Mesodermal cell (in vitro differentiated cells): ENCODE data around the gene CBX3.

Source experiments
- H3K27ac ChIP-seq: 2 replicates; pipeline ENCODE4 v1.7.0; 2013; ENCODE audit warnings: mild to moderate bottlenecking, low read depth, low read length, moderate library complexity; ENCODE audit not compliant: severe bottlenecking
- H3K36me3 ChIP-seq: 2 replicates; pipeline ENCODE4 v1.7.1; 2013; ENCODE audit warnings: mild to moderate bottlenecking, low read length, moderate library complexity; ENCODE audit not compliant: control insufficient read depth, insufficient read depth
- H3K4me1 ChIP-seq: one replicate; pipeline ENCODE4 v1.7.1; 2013; ENCODE audit warnings: mild to moderate bottlenecking, low read length; ENCODE audit not compliant: insufficient read depth, control insufficient read depth, poor library complexity, severe bottlenecking
- H3K4me3 ChIP-seq: 2 replicates; pipeline ENCODE4 v1.7.0; 2013; ENCODE audit warnings: low read length, control low read depth, mild to moderate bottlenecking; ENCODE audit not compliant: insufficient read depth, poor library complexity, severe bottlenecking; ENCODE audit errors: extremely low read depth
- H3K9me3 ChIP-seq: 2 replicates; pipeline ENCODE4 v1.7.1; 2013; ENCODE audit warnings: mild to moderate bottlenecking, low read length, moderate library complexity; ENCODE audit not compliant: control insufficient read depth
- WGBS, 2 experiments: methylation state at CpG; one replicate each; pipeline ENCODE4 v1.1.5; 2013; ENCODE audit warnings: missing lambda C conversion rate in 2 of 2; ENCODE audit not compliant: insufficient coverage in 2 of 2; 5-methylcytosine and 5-hydroxymethylcytosine counted together

CBX3 gene

GRCh38 chr7:26212921-26213718 lies 11.6 kb downstream of the CBX3 start:
- H3K27ac ChIP-seq, result no peak overlapping the region
- H3K9me3 ChIP-seq, result no peaks in the 10 kb centered on the region
- H3K4me3 ChIP-seq, result no peak overlapping the region
- peaks cover 55% of the 10 kb centered on the region for H3K36me3 ChIP-seq
- WGBS, 2 experiments, result no CpG with 5 or more reads among the region's 2 CpGs
- no peaks in the 10 kb centered on the region for H3K4me1 ChIP-seq

GRCh38 chr7:26213807-26214515 lies 12.4 kb downstream of the CBX3 start:
- 80 to 95% methylated on average over 1 to 3 of the region's 5 CpGs for WGBS, 2 experiments
- no peaks in the 10 kb centered on the region for H3K4me1 ChIP-seq
- no peaks in the 10 kb centered on the region for H3K9me3 ChIP-seq
- no peak overlapping the region for H3K27ac ChIP-seq
- no peak overlapping the region for H3K4me3 ChIP-seq
- peaks cover 47% of the 10 kb centered on the region for H3K36me3 ChIP-seq

GRCh38 chr7:26216049-26216448 lies 14.5 kb downstream of the CBX3 start:
- no peaks in the 10 kb centered on the region for H3K9me3 ChIP-seq
- H3K27ac ChIP-seq, result no peak overlapping the region
- peaks cover 26% of the 10 kb centered on the region for H3K36me3 ChIP-seq
- no peaks in the 10 kb centered on the region for H3K4me1 ChIP-seq
- WGBS, 2 experiments, result no CpG with 5 or more reads among the region's 2 CpGs
- H3K4me3 ChIP-seq, result no peak overlapping the region

GRCh38 chr7:26224359-26224758 lies 22.8 kb downstream of the CBX3 start:
- Histone ChIP-seq H3K27ac (no peak overlapping the region), H3K4me3 (no peak overlapping the region), H3K4me1 (no peaks in the 10 kb centered on the region), H3K36me3 (no peaks in the 10 kb centered on the region), H3K9me3 (no peaks in the 10 kb centered on the region)
- 85 to 86% methylated on average over 4 of the region's 5 CpGs for WGBS, 2 experiments

GRCh38 chr7:26227987-26228386 lies 26.4 kb downstream of the CBX3 start:
- Histone ChIP-seq H3K36me3 (no peaks in the 10 kb centered on the region), H3K9me3 (no peaks in the 10 kb centered on the region), H3K4me3 (no peak overlapping the region), H3K4me1 (no peaks in the 10 kb centered on the region), H3K27ac (no peak overlapping the region)
- no CpG with 5 or more reads among the region's 2 CpGs for WGBS, 2 experiments

GRCh38 chr7:26233902-26234511 lies 32.5 kb downstream of the CBX3 start:
- no peak overlapping the region for H3K27ac ChIP-seq
- H3K9me3 ChIP-seq, result no peaks in the 10 kb centered on the region
- H3K4me1 ChIP-seq, result no peaks in the 10 kb centered on the region
- 94 to 95% methylated on average over 2 to 4 of the region's 5 CpGs for WGBS, 2 experiments
- no peaks in the 10 kb centered on the region for H3K36me3 ChIP-seq
- no peak overlapping the region for H3K4me3 ChIP-seq

GRCh38 chr7:26237035-26237807 lies 35.7 kb downstream of the CBX3 start:
- H3K9me3 ChIP-seq, result no peaks in the 10 kb centered on the region
- H3K4me3 ChIP-seq, result no peak overlapping the region
- H3K27ac ChIP-seq, result no peak overlapping the region
- 83 to 100% methylated on average over 3 to 4 of the region's 6 CpGs for WGBS, 2 experiments
- H3K36me3 ChIP-seq, result no peaks in the 10 kb centered on the region
- H3K4me1 ChIP-seq, result no peaks in the 10 kb centered on the region

- no peak overlapping the region for H3K27ac ChIP-seq
- WGBS, 2 experiments, result 83 to 100% methylated on average over 1 to 2 of the region's 3 CpGs
These were observed 36.5 kb downstream of the CBX3 start for GRCh38 chr7:26238032-26238431.

GRCh38 chr7:26245150-26245549 lies 43.6 kb downstream of the CBX3 start:
- 91 to 100% methylated on average over 12 of the region's 13 CpGs for WGBS, 2 experiments
- no peak overlapping the region for H3K27ac ChIP-seq
- H3K4me1 ChIP-seq, result no peaks in the 10 kb centered on the region
- no peaks in the 10 kb centered on the region for H3K9me3 ChIP-seq
- no peak overlapping the region for H3K4me3 ChIP-seq
- H3K36me3 ChIP-seq, result no peaks in the 10 kb centered on the region

More at GRCh38 chr7:26238032-26238431, 36.5 kb downstream of the CBX3 start:
- H3K36me3 ChIP-seq, result no peaks in the 10 kb centered on the region
- H3K4me1 ChIP-seq, result no peaks in the 10 kb centered on the region
- no peaks in the 10 kb centered on the region for H3K9me3 ChIP-seq
- no peak overlapping the region for H3K4me3 ChIP-seq

- no peaks in the 10 kb centered on the region for H3K36me3 ChIP-seq
- H3K4me3 ChIP-seq, result no peak overlapping the region
- no peaks in the 10 kb centered on the region for H3K9me3 ChIP-seq
- H3K27ac ChIP-seq, result no peak overlapping the region
- WGBS, 2 experiments, result 93 to 97% methylated on average over 11 to 12 of the region's 12 CpGs
- H3K4me1 ChIP-seq, result no peaks in the 10 kb centered on the region
These were observed 48.7 kb downstream of the CBX3 start for GRCh38 chr7:26250239-26250638.
